Type B pancreatic cell (in vitro differentiated cells): ENCODE data around the gene FLT1. TPM values are rescaled to one million over a fixed set of nuclear protein-coding genes. Genes with fewer than 3 reads are reported as not detected.

Experiments
- DNase-seq: peaks from one replicate; pipeline ENCODE4 v3.0.0; 2021; ENCODE audit warnings: mixed read lengths; ENCODE audit not compliant: unreplicated experiment; ENCODE audit errors: extremely low spot score
- H3K27ac Mint-ChIP-seq: 2 replicates; pipeline ENCODE4 v1.8.0; 2021; ENCODE audit warnings: mild to moderate bottlenecking, mixed read lengths
- H3K27me3 Mint-ChIP-seq: 2 replicates; pipeline ENCODE4 v1.8.0; 2021; ENCODE audit warnings: mixed read lengths
- H3K36me3 Mint-ChIP-seq: 2 replicates; pipeline ENCODE4 v1.8.0; 2021; ENCODE audit warnings: mixed read lengths
- H3K4me1 Mint-ChIP-seq: one replicate; pipeline ENCODE4 v1.8.0; 2021; ENCODE audit warnings: mixed read lengths; ENCODE audit not compliant: unreplicated experiment
- H3K4me3 Mint-ChIP-seq: 2 replicates; pipeline ENCODE4 v1.8.0; 2021; ENCODE audit warnings: mild to moderate bottlenecking, mixed read lengths
- H3K9me3 Mint-ChIP-seq: 2 replicates; pipeline ENCODE4 v1.8.0; 2021; ENCODE audit warnings: mixed read lengths
- CTCF ChIP-seq: fragments of 200-600 bp; sonication (generic); conservative IDR thresholded peaks from 2 replicates; pipeline ENCODE4 v1.5.0; 2021; ENCODE audit warnings: antibody characterized with exemption, mild to moderate bottlenecking
- total RNA-seq: library from RNA; stranded (reverse); gene quantifications from 2 replicates; pipeline ENCODE4 v1.2.1, GENCODE V29; 2021; ENCODE audit warnings: low replicate concordance

Gene FLT1
- total RNA-seq, 1 donor from 2014 or later = 1.3 TPM

- TF ChIP-seq CTCF = no peak
- no peak for DNase-seq
- Mint-ChIP-seq H3K4me1 (peaks cover 7% of the 10 kb centered on the region), H3K4me3 (no peak overlapping the region), H3K36me3 (no peaks in the 10 kb centered on the region), H3K9me3 (no peaks in the 10 kb centered on the region), H3K27ac (no peak overlapping the region), H3K27me3 (no peaks in the 10 kb centered on the region)
These were observed 21.9 kb downstream of the FLT1 start for GRCh38 chr13:28473044-28473443.

GRCh38 chr13:28471421-28471820 is 23.5 kb downstream of the FLT1 start:
- no peak for TF ChIP-seq CTCF
- no peak for DNase-seq
- no peak overlapping the region for H3K4me3 Mint-ChIP-seq
- no peaks in the 10 kb centered on the region for H3K36me3 Mint-ChIP-seq
- H3K4me1 Mint-ChIP-seq = no peaks in the 10 kb centered on the region
- no peaks in the 10 kb centered on the region for H3K27me3 Mint-ChIP-seq
- no peaks in the 10 kb centered on the region for H3K9me3 Mint-ChIP-seq
- no peak overlapping the region for H3K27ac Mint-ChIP-seq

- H3K4me1 Mint-ChIP-seq = no peaks in the 10 kb centered on the region
- no peaks in the 10 kb centered on the region for H3K9me3 Mint-ChIP-seq
- no peak for DNase-seq
- H3K27me3 Mint-ChIP-seq = peaks cover 5% of the 10 kb centered on the region
- no peak overlapping the region for H3K4me3 Mint-ChIP-seq
- H3K36me3 Mint-ChIP-seq = no peaks in the 10 kb centered on the region
- no peak overlapping the region for H3K27ac Mint-ChIP-seq
- no peak for TF ChIP-seq CTCF
These were observed 24.6 kb downstream of the FLT1 start for GRCh38 chr13:28470296-28470695.

GRCh38 chr13:28469316-28469715 is 25.6 kb downstream of the FLT1 start:
- H3K27me3 Mint-ChIP-seq = peaks cover 9% of the 10 kb centered on the region
- no peak for DNase-seq
- H3K4me3 Mint-ChIP-seq = no peak overlapping the region
- H3K36me3 Mint-ChIP-seq = no peaks in the 10 kb centered on the region
- TF ChIP-seq CTCF = no peak
- no peaks in the 10 kb centered on the region for H3K4me1 Mint-ChIP-seq
- no peaks in the 10 kb centered on the region for H3K9me3 Mint-ChIP-seq
- no peak overlapping the region for H3K27ac Mint-ChIP-seq

GRCh38 chr13:28468023-28468915 is 26.7 kb downstream of the FLT1 start:
- DNase-seq = no peak
- Mint-ChIP-seq H3K36me3 (no peaks in the 10 kb centered on the region), H3K4me3 (no peak overlapping the region), H3K4me1 (no peaks in the 10 kb centered on the region), H3K27ac (no peak overlapping the region), H3K27me3 (peaks cover 9% of the 10 kb centered on the region), H3K9me3 (no peaks in the 10 kb centered on the region)
- TF ChIP-seq CTCF = no peak
